Middle frontal gyrus (tissue), 1 donor: ENCODE results near the gene UACA.
"Not testable (repeated sequence)": the region's sequence is repeated elsewhere in the genome, so short reads cannot be mapped to it uniquely, and the experiment has no call there.

Experiments
- DNase-seq: peaks from one replicate; pipeline ENCODE4 v3.0.0-alpha.2; 2015; ENCODE audit warnings: low spot score; ENCODE audit errors: extremely low spot score

UACA gene

DNA sequence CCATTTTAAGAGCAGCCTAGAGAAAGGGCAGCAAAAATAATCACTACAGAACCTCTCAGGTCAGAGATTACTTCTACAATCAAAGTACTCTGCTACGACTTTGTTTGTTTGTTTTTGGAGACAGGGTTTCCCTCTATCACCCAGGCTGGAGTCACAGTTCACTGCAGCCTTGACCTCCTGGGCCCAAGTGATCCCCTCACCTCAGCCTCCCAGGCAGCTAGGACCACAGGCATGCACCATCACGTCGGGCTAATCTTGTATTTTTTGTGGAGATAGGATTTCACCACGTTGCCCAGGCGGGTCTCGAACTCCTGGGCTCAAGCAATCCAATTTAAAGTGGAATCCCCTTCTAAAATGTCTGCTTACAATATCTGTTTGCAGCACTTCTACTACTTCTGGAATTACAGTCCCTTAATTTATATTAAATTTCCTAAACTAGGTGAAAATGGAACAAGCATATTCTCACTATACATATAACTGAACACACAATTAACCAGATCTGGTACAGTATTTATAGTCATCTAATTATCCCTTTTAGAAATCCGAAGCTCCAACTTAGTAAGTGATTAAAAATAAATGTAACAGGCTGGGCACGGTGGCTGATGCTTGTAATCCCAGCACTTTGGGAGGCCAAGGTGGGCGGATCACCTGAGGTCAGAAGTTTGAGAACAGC, 4.4 kb downstream of the UACA start:
- no peak for DNase-seq

DNA sequence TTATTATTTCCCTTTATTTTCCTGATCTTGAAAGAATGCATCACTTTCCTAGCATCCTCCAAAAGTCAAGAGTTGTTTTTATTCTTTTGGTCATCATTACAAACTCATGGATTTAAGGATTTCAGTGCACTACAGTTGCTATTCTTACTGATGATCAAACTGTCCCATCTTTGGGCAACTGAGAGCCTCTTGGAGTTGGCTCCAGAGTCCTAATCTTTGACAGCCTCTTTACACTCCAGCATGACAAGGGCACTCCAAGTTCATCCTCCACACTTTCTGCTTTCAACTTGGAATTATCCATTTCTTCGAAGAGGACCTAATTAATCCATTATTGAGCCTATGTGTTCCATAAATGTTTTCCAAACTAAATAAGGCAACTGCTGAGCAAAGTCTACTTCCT, 5.7 kb downstream of the UACA start:
- no peak for DNase-seq

DNA sequence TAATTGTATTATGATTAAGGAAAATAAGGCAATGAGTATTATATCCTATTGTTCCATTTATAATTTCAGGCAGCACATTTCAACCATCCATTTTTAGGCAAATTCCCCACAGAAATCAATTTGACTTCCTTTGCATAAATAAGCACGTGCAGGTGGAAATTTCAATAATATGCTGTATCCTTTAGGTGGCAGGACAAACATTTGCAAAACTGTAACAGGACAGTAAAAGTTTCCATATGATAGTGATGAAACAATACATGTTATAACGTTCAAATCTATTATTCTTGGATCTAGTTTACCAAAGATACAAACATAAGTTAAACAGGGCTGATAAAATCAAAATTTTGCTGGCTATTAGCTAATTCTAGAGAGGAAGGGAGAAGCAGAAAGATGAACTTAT, 8.5 kb downstream of the UACA start:
- no peak for DNase-seq

DNA sequence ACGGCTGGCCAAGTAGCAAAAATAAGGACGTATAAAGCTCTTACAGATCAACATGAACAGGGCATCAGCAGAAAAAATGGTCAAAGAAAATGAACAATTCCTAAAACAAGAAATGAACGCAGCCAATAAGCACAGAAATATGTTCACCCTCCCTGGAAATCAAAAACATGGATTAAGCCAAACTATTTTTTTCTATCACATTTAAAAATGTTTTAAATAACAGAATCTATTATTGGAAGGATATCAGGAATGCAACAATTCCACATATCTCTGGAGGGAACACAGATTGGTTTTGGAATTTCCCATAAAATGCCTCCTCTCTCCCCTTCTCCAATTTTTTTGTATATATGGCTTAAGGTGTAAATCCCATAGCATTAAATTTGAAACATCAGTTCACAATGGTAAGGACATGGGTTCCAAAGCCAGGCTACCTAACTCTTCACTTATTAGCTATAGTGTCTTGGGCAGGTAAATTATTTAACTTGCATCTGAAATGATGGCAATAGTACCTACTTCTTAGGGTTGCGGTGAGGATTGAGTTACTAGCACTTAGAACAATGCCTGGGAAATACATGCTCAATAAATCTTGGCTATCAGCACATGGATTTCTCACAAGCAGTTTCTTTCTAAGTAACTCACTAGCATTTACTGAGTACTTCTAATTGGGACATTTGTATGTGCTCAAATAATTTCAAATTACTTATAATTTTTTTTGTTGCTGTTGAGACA, 10.1 kb downstream of the UACA start:
- no peak for DNase-seq

DNA sequence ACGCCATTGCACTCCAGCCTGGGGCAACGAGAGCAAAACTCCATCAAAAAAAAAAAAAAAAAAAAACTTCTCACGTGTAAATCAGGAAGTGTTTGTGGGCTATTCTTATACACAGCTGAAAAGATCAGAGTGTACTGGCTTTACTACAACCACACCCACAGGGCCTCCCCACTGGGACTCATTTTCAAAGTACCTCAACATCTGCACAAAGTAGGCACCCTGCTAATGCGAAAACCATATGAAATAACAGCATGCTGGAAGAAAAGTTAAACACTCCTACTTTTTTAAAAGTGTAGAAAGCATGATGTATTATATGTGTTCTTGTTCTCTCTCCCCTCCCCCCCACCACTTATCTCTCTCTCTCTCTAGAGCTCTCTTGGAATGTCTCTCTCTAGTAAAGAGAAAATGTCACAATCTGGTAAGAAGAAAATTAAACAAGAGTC, 11.1 kb downstream of the UACA start:
- no peak for DNase-seq

DNA sequence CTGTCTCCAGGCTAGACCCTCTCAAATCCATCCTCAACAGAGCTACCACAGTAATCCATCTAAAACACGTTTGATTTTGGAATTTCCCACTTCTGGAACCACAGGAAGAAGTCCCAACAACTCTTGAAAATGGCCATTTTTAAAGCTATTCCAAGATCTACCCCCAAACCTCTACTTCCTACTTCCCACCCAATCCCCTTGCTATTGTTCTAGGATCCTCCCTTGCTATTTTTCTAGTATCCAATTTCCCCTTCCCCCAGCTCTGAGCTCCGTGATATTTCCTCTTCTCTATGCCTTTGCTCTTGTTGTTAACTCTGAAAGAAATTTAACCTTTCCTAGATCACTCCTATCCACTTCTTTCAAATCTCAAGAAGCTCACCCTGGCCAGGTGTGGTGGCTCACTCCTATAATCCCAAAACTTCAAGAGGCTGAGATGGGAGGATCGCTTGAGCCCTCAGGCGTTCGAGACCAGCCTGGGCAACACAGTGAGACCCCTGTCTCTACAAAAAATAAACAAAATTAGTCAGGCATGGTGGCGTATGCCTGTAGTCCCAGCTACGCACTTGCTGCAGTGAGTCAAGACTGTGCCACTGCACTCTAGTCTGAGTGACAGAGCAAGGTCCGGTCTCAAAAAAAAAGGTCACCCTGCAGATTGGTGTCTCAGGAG, 13.0 kb downstream of the UACA start:
- DNase-seq = no peak

GRCh38 chr15:70748281-70748747, 15.0 kb downstream of the UACA start:
- DNase-seq = no peak

DNA sequence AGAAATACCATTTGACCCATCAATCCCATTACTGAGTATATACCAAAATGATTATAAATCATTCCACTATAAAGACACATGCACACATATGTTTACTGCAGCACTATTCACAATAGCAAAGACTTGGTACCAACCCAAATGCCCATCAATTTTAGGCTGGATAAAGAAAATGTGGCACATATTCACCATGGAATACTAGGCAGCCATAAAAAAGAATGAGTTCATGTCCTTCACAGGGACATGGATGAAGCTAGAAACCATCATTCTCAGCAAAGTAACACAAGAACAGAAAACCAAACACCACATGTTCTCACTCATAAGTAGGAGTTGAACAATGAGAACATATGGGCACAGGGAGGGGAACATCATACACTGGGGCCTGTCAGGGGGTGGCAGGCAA, 16.8 kb downstream of the UACA start:
- DNase-seq = not testable (repeated sequence)

DNA sequence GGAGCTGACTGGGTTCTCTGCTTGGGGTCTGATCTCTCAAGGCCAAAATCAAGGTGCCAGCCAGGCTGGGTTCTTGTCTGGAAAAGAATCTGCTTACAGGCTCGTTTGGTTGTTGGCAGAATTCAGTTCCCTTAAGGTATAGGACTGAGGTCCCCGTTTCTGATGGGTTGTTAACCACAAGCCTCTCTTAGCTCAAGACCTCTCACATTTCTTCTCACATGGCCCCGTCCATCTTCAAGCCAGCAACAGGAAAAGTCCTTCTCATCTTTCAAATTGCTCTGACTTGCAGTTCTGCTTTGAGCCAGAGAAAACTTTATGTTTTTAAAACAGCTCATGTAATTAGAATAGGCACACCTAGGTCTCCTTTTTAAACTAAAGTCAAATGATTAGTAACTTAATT, 20.4 kb downstream of the UACA start:
- DNase-seq = no peak

GRCh38 chr15:70741677-70742293, 21.6 kb downstream of the UACA start:
- DNase-seq = no peak

DNA sequence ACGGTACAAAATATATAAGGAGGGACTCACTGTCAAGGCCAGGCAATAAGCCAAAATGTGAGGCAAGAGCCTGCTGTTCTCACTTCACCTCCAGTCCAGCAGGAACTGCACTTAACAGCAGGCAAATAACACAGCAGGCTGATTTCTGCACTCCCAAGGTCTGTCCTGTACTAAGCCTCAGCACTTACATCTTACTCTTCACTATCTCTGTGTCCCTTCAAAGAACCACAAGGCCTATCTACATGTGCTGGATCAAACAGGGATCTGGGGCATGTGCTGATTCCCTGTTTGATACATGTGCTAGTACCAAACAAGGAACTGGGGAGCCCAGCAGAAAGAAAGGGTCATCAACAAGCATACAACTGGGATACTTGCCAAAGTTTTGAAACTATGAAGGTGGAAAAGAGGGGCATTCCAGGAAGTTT, 22.2 kb downstream of the UACA start:
- DNase-seq = no peak

DNA sequence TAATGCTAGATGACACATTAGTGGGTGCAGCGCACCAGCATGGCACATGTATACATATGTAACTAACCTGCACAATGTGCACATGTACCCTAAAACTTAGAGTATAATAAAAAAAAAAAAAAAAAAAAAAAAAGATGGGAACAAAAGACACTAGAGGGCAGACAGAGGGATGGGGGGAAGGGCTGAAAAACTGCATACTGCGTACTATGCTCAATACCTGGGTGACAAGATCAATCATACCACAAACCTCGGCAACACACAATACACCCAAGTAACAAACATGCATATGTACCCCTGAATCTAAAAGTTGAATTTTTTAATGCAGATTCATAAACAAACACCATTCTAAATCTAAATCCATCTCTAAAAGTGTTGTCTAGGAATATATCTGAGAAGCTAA, 28.3 kb downstream of the UACA start:
- DNase-seq = not testable (repeated sequence)

DNA sequence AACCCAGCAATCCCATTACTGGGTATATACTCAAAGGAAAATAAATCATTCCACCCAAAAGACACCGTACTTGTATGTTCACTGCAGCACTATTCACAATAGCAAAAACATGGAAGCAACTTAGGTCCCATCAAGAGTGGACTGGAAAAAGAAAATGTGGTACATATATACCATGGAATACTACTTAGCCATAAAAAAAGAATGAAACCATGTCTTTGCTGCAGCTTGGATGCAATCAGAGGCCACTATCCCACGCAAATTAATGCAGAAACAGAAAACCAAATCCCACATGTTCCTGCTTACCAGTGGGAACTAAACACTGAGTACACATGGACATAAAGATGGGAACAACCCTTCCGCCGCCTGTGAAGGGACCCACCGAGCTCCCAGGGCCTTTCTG, 34.2 kb downstream of the UACA start:
- DNase-seq = no peak

GRCh38 chr15:70726753-70727152, 36.6 kb downstream of the UACA start:
- no peak for DNase-seq

GRCh38 chr15:70723927-70724326, 39.4 kb downstream of the UACA start:
- DNase-seq = no peak

- DNase-seq = no peak
These were observed 40.3 kb downstream of the UACA start for GRCh38 chr15:70723122-70723422.

DNA sequence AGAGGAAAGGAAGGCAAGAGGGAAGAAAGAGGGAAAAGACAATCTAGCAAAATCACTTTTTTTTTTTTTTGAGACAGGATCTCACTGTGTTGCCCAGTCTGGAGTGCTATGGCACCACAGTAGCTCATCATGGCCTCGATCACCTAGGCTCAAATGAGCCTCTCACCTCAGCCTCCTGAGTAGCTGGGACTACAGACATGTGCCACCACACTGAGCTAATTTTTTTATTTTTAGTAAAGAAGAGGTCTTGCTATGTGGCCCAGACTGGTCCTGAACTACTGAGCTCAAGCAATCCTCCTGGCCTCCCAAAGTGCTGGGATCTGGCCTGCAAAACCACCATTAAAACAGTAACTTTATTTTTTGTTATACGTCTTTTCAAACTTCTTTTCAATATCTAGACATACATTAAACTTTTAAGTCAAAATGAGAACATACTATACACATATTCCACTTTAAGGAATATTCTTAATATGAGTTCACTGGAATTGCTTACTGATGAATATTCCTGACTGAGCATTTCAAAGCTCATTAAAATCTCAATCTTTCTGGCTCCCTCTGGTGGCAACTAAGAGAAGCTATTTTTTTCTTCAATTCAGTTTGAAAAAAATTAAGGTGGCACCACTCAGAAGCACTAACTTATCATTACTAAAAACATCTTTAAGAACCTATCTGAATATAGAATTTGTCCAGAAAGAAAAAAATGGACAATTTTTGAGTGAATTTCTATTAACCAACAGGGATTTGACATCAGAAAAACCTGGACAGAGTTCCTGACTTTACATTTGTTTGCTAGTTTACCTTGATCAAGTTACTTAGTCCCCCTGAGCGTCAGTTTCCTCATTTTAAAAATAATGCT, 40.9 kb downstream of the UACA start:
- no peak for DNase-seq

GRCh38 chr15:70720228-70721016, 42.9 kb downstream of the UACA start:
- DNase-seq = no peak

DNA sequence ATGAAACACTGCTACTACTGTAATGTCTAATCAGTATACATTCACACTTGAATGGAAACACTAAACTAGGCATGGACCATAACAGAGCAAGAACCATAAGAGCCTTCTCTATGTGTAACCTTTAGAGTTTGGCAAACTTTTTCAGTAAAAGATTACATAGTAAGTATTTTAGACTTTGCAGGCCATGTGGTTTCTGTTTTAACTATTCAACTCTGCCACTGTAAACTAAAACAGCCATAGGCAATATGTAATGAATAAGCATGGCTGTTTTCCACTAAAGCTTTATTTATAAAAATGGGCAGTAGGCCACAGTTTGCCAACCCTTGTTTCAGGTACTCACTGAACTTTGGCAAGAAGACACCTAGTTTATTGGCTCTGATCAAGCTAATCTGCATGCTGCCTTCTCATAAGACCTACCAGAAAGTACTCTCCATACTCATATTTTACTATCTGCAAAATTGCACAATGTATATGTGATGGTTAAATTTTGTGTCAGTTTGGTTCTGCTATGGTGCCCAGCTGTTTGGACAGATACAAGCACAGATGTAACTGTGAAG, 46.0 kb downstream of the UACA start:
- DNase-seq = no peak

DNA sequence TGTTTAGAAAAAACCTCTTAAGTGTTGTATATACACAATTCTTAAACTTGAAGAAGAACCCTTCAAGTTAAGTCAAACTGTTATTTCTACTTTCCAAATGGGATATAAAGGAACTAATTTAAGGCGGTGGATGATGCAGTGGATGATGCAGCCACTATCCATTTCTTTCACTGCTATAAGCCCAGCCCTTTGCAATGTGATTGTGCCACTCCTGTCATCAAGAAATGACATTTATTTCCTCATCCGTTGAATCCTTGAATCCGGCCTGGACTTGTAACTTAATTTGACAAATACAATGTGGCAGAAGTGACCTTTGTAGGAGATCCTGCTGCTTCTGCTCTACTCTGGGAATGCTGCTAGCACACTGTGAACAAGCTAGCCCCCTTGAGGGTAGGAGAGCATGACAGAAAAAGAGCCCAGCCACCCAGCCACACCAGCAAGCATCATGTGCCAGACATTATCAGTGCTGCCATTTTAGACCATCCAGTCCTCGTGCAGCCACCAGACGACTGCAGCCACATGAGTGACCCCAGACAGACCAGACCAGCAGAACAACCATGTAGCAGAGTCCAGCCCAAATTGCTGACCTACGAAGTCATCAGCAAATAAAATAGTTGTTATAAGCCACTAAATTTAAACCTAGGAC, 47.4 kb downstream of the UACA start:
- DNase-seq = no peak
